Neuronal stem cell (in vitro differentiated cells): ENCODE data around the gene RELL2.

Experiments
- DNase-seq: peaks from one replicate; pipeline ENCODE4 v3.0.0-alpha.2; 2013; ENCODE audit warnings: low spot score
- H2AFZ ChIP-seq: one replicate; pipeline ENCODE4 v1.6.1; 2013; ENCODE audit warnings: mild to moderate bottlenecking, low read length, inconsistent platforms
- H2AK5ac ChIP-seq: 2 replicates; pipeline ENCODE4 v1.6.1; 2013; ENCODE audit warnings: low read depth, mild to moderate bottlenecking, inconsistent platforms, low read length, moderate library complexity, mixed read lengths
- H2BK120ac ChIP-seq: 2 replicates; pipeline ENCODE4 v1.6.1; 2013; ENCODE audit warnings: low read depth, mild to moderate bottlenecking, inconsistent platforms, low read length, moderate library complexity, mixed read lengths
- H2BK12ac ChIP-seq: one replicate; pipeline ENCODE4 v1.6.1; 2013; ENCODE audit warnings: low read length, inconsistent platforms
- H2BK15ac ChIP-seq: 2 replicates; pipeline ENCODE4 v1.6.1; 2013; ENCODE audit warnings: mild to moderate bottlenecking, low read length, inconsistent platforms, mixed read lengths
- H2BK5ac ChIP-seq: one replicate; pipeline ENCODE4 v1.6.1; 2013; ENCODE audit warnings: inconsistent platforms, mild to moderate bottlenecking, low read length, moderate library complexity
- H3K14ac ChIP-seq: one replicate; pipeline ENCODE4 v1.6.1; 2013; ENCODE audit warnings: low read length, inconsistent platforms
- H3K18ac ChIP-seq: 2 replicates; pipeline ENCODE4 v1.6.1; 2013; ENCODE audit warnings: low read length, inconsistent platforms
- H3K23ac ChIP-seq: 2 replicates; pipeline ENCODE4 v1.6.1; 2013; ENCODE audit warnings: low read depth, mild to moderate bottlenecking, mixed read lengths, low read length, inconsistent platforms; ENCODE audit not compliant: poor library complexity
- H3K27ac ChIP-seq: replicated peaks from 3 replicates; pipeline ENCODE4 v1.5.1; 2013; ENCODE audit warnings: low read length, inconsistent platforms
- H3K27me3 ChIP-seq, 3 experiments: 2 replicates each; pipeline ENCODE4 v1.6.1; 2013; ENCODE audit warnings: low read length in 3 of 3, mild to moderate bottlenecking in 2 of 3, inconsistent platforms in 1 of 3, low read depth in 1 of 3, mixed read lengths in 1 of 3, moderate library complexity in 1 of 3; ENCODE audit not compliant: control insufficient read depth in 3 of 3, insufficient read depth in 3 of 3
- H3K36me3 ChIP-seq, 2 donors: replicated peaks in 1 of 2; 2 replicates each; pipeline ENCODE4 v1.6.1; 2013; ENCODE audit warnings: low read length in 2 of 2; ENCODE audit not compliant: control insufficient read depth in 2 of 2, insufficient read depth in 2 of 2
- H3K4ac ChIP-seq: 2 replicates; pipeline ENCODE4 v1.6.1; 2013; ENCODE audit warnings: inconsistent platforms, mild to moderate bottlenecking, low read length, moderate library complexity
- H3K4me1 ChIP-seq, 2 donors: 1 replicate in 1 of 2; 2 replicates in 1 of 2; pipeline ENCODE4 v1.6.1; 2013; ENCODE audit warnings: low read length in 2 of 2, low read depth in 1 of 2; ENCODE audit not compliant: control insufficient read depth in 2 of 2, insufficient read depth in 1 of 2
- H3K4me2 ChIP-seq: one replicate; pipeline ENCODE4 v1.6.1; 2013; ENCODE audit warnings: mild to moderate bottlenecking, low read length, inconsistent platforms; ENCODE audit not compliant: insufficient read depth, poor library complexity, severe bottlenecking
- H3K4me3 ChIP-seq, 2 donors: 2 replicates each; pipeline ENCODE4 v1.5.1; 2013; ENCODE audit warnings: low read length in 2 of 2, mild to moderate bottlenecking in 2 of 2, inconsistent platforms in 1 of 2, moderate library complexity in 1 of 2
- H3K79me1 ChIP-seq: one replicate; pipeline ENCODE4 v1.6.1; 2013; ENCODE audit warnings: low read depth, mild to moderate bottlenecking, inconsistent platforms, low read length, moderate library complexity
- H3K9ac ChIP-seq: one replicate; pipeline ENCODE4 v1.6.1; 2013; ENCODE audit warnings: mild to moderate bottlenecking, low read depth, low read length, inconsistent platforms; ENCODE audit not compliant: poor library complexity
- H3K9me3 ChIP-seq, 2 donors: replicated peaks in 1 of 2; 2 replicates each; pipeline versions ENCODE3 to v1.6.1; 2013; ENCODE audit warnings: low read length in 2 of 2, mild to moderate bottlenecking in 2 of 2, inconsistent platforms in 1 of 2, low read depth in 1 of 2, mixed read lengths in 1 of 2, moderate library complexity in 1 of 2; ENCODE audit not compliant: control insufficient read depth in 2 of 2, insufficient read depth in 1 of 2
- H4K8ac ChIP-seq: one replicate; pipeline ENCODE4 v1.6.1; 2013; ENCODE audit warnings: low read depth, mild to moderate bottlenecking, inconsistent platforms, low read length, moderate library complexity
- H4K91ac ChIP-seq: one replicate; pipeline ENCODE4 v1.6.1; 2013; ENCODE audit warnings: low read length, low read depth, mild to moderate bottlenecking, inconsistent platforms; ENCODE audit not compliant: poor library complexity
- WGBS, 2 donors: extraction: QIAGEN DNeasy Blood & Tissue Kit; methylation state at CpG; one replicate each; pipeline ENCODE4 v1.1.7; 2013; ENCODE audit warnings: missing lambda C conversion rate in 2 of 2, mixed read lengths in 1 of 2; ENCODE audit not compliant: insufficient read length in 2 of 2, insufficient replicate concordance in 1 of 2; ENCODE audit errors: extremely low coverage in 2 of 2; 5-methylcytosine and 5-hydroxymethylcytosine counted together

RELL2 gene

DNA sequence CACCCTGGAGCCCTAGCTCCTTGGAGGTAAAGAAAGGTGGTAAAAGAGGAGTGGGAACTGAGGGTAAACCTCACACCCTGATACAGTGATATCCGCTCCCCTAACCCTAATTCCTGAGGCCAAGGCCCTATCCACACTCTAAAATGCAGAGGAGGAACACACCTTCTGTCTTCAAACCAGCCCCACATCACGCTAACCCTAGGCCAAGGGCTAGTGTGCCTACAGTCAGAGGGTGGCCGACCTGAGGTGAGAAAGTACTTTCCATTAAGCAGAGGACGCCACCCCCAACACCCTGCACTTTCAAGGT is 738 bp upstream of the RELL2 start:
- Histone ChIP-seq H2AK5ac (peak overlapping the region; percentile 87), H3K27me3 (peaks cover 0 to 11% (median 4%) of the 10 kb centered on the region in 3 experiments), H3K27ac (no peak overlapping the region), H4K91ac (no peak overlapping the region), H3K4ac (no peak overlapping the region), H2BK15ac (no peak overlapping the region), H2BK5ac (peak overlapping the region; percentile 45), H3K14ac (no peak overlapping the region), H4K8ac (no peak overlapping the region), H3K18ac (peak overlapping the region; percentile 92), H3K4me1 (peaks cover 14 to 16% of the 10 kb centered on the region in 2 donors), H3K9ac (peak overlapping the region; percentile 98), H3K23ac (peak overlapping the region; percentile 96), H2BK120ac (no peak overlapping the region), H3K4me3 (peak overlapping the region; percentile 98 to 100), H3K79me1 (peaks cover 10% of the 10 kb centered on the region), H3K4me2 (peak overlapping the region; percentile 76), H3K36me3 (peaks cover 5 to 53% of the 10 kb centered on the region in 2 donors), H2AFZ (peak overlapping the region; percentile 100), H3K9me3 (peaks cover 0 to 2% of the 10 kb centered on the region in 2 donors), H2BK12ac (no peak overlapping the region)
- WGBS, 2 donors: no CpG with 5 or more reads among the region's 4 CpGs
- DNase-seq: no peak

DNA sequence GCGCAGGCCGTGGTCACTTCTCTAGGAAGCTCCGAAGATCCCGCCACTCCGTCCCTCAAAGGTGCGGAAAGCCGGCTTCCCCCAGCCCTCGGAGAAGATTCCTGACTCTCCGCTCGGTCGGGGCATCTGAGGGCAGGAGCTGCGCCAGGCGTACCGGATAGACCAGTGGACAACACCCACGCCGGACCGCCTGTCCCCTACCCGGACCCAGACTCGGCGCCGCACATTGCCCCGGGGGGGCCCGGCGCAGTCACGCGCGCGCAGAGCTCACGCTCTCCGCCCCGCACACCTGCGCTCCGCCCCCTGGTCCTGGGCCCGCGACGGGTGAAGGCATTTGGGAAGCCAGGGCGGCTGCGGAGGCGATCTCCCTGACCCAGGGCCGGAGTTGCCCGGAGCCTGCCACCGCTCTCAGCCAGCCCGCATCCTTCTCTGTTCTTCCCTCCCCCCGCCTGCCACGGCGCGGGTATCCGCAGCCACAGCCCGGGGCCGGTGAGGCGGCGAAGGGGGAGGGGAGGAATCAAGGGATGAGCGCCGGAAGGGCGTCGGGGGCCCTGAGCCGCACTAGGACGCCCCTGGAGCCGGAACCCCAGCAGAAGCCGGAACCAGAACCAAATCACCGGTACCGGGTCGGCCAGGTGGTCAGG is 448 bp downstream of the RELL2 start:
- WGBS, 2 donors: no CpG with 5 or more reads among the region's 63 CpGs
- peaks cover 5 to 47% of the 10 kb centered on the region in 2 donors for H3K36me3 ChIP-seq
- H3K4ac ChIP-seq: no peak overlapping the region
- H3K27ac ChIP-seq: no peak overlapping the region
- H2BK120ac ChIP-seq: no peak overlapping the region
- peak overlapping the region; percentile 70 for H3K23ac ChIP-seq
- peak overlapping the region; percentile 98 to 100 for H3K4me3 ChIP-seq
- peaks cover 10% of the 10 kb centered on the region for H3K79me1 ChIP-seq
- DNase-seq: peak; percentile 26
- peaks cover 0 to 2% of the 10 kb centered on the region in 2 donors for H3K9me3 ChIP-seq
- H4K8ac ChIP-seq: no peak overlapping the region
- peak overlapping the region; percentile 65 for H3K18ac ChIP-seq
- no peak overlapping the region for H3K14ac ChIP-seq
- H2BK12ac ChIP-seq: no peak overlapping the region
- peak overlapping the region; percentile 24 for H2BK15ac ChIP-seq
- H2BK5ac ChIP-seq: no peak overlapping the region
- peaks cover 14 to 16% of the 10 kb centered on the region in 2 donors for H3K4me1 ChIP-seq
- no peak overlapping the region for H4K91ac ChIP-seq
- H3K4me2 ChIP-seq: peak overlapping the region; percentile 93
- no peak overlapping the region for H2AK5ac ChIP-seq
- peaks cover 0 to 11% (median 4%) of the 10 kb centered on the region in 3 experiments for H3K27me3 ChIP-seq
- peak overlapping the region; percentile 100 for H2AFZ ChIP-seq
- H3K9ac ChIP-seq: peak overlapping the region; percentile 83

DNA sequence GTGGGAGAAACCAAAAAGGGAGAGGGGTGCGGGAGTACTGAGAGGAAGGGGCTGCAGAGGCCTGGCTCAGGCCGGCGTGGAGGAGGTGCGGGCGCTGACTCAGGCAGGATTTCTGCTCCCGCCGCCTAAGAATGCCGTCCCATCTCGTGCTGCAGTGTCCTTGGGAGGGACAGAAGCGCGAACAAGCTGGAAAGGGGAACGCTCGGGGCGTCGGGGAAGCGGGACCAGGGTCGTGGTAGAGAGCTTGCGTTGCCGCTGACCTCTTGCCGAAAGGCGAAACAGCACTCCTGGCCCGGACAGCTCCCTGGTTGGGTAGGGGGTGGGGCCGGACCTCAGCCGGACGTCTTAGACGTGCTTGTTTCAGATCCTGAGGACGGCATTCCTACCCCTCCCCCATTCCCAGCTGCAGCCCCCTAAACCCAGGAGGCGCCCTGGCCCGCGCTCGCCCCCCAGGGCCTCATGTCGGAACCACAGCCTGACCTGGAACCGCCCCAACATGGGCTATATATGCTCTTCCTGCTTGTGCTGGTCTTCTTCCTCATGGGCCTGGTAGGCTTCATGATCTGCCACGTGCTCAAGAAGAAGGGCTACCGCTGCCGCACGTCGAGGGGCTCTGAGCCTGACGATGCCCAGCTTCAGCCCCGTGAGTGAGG is 1.1 kb downstream of the RELL2 start:
- H3K79me1 ChIP-seq: peaks cover 6% of the 10 kb centered on the region
- H3K9me3 ChIP-seq: peaks cover 0 to 2% of the 10 kb centered on the region in 2 donors
- H4K8ac ChIP-seq: no peak overlapping the region
- H2BK15ac ChIP-seq: peak overlapping the region; percentile 24
- no CpG with 5 or more reads among the region's 40 CpGs for WGBS, 2 donors
- peak; percentile 72 for DNase-seq
- H3K9ac ChIP-seq: peak overlapping the region; percentile 65
- no peak overlapping the region for H4K91ac ChIP-seq
- H3K14ac ChIP-seq: no peak overlapping the region
- peak overlapping the region; percentile 65 for H3K18ac ChIP-seq
- H2BK5ac ChIP-seq: no peak overlapping the region
- H3K4me1 ChIP-seq: peaks cover 12 to 16% of the 10 kb centered on the region in 2 donors
- H3K36me3 ChIP-seq: peaks cover 3 to 45% of the 10 kb centered on the region in 2 donors
- H3K4ac ChIP-seq: no peak overlapping the region
- no peak overlapping the region for H2AK5ac ChIP-seq
- peak overlapping the region; percentile 98 to 100 for H3K4me3 ChIP-seq
- H2BK120ac ChIP-seq: no peak overlapping the region
- peaks cover 0 to 11% (median 4%) of the 10 kb centered on the region in 3 experiments for H3K27me3 ChIP-seq
- peak overlapping the region; percentile 100 for H2AFZ ChIP-seq
- peak overlapping the region; percentile 93 for H3K4me2 ChIP-seq
- H3K23ac ChIP-seq: peak overlapping the region; percentile 70
- H2BK12ac ChIP-seq: no peak overlapping the region
- no peak overlapping the region for H3K27ac ChIP-seq

DNA sequence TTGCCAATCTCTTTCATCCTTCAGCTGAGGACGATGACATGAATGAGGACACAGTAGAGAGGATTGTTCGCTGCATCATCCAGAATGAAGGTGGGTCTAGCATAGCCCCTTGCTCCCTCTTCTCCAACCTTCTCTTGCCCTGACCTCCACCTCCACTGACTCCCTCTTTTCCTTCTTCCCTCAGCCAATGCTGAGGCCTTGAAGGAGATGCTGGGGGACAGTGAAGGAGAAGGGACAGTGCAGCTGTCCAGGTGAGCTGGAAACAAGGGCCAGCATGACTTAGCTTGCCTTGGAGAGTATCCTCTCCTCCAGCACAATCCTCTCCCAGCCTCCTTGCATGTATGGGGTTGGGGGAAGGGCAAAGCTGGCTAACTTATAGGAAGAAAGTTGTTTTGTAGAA is 2.0 kb downstream of the RELL2 start:
- no peak overlapping the region for H4K8ac ChIP-seq
- no peak overlapping the region for H2BK120ac ChIP-seq
- H3K9me3 ChIP-seq: peaks cover 0 to 2% of the 10 kb centered on the region in 2 donors
- no peak overlapping the region for H2AK5ac ChIP-seq
- peak overlapping the region in 1 of 2 donors; percentile 31 for H3K4me3 ChIP-seq
- peaks cover 3 to 40% of the 10 kb centered on the region in 2 donors for H3K36me3 ChIP-seq
- DNase-seq: no peak
- H3K14ac ChIP-seq: no peak overlapping the region
- no peak overlapping the region for H2BK5ac ChIP-seq
- H3K9ac ChIP-seq: no peak overlapping the region
- WGBS, 2 donors: no CpG with 5 or more reads among the region's 2 CpGs
- no peak overlapping the region for H2AFZ ChIP-seq
- H3K4ac ChIP-seq: no peak overlapping the region
- H3K79me1 ChIP-seq: peaks cover 6% of the 10 kb centered on the region
- H4K91ac ChIP-seq: no peak overlapping the region
- H3K27ac ChIP-seq: no peak overlapping the region
- peaks cover 0 to 11% (median 4%) of the 10 kb centered on the region in 3 experiments for H3K27me3 ChIP-seq
- H3K4me1 ChIP-seq: peaks cover 12 to 16% of the 10 kb centered on the region in 2 donors
- H3K18ac ChIP-seq: no peak overlapping the region
- no peak overlapping the region for H3K4me2 ChIP-seq
- H2BK12ac ChIP-seq: no peak overlapping the region
- no peak overlapping the region for H2BK15ac ChIP-seq
- H3K23ac ChIP-seq: no peak overlapping the region
